Right lobe of liver (tissue), 4 donors: ENCODE results near the gene SLC35A4.

ENCODE experiments used
- POLR2A ChIP-seq: fragments of 450-650 bp; IDR thresholded peaks from one replicate; pipeline ENCODE4 v1.6.1; 2017; ENCODE audit warnings: antibody characterized with exemption, mild to moderate bottlenecking
- TF ChIP-seq, protein P1 (sequence below), 4 donors: fragments of 200-600 bp in 3 of 4; fragments of 450-650 bp in 1 of 4; IDR thresholded peaks; one replicate each; pipeline versions ENCODE4 v1.5.1 to v1.8.0; 2016 to 2022; ENCODE audit warnings: antibody characterized with exemption in 4 of 4, mild to moderate bottlenecking in 2 of 4
- donor health status: DM: no; HTN: no; CAD: no.
- donor health status: DM: no; HTN: no; CAD: no.
- donor health status: DM: no; HTN: yes; CAD: no.

DNA sequence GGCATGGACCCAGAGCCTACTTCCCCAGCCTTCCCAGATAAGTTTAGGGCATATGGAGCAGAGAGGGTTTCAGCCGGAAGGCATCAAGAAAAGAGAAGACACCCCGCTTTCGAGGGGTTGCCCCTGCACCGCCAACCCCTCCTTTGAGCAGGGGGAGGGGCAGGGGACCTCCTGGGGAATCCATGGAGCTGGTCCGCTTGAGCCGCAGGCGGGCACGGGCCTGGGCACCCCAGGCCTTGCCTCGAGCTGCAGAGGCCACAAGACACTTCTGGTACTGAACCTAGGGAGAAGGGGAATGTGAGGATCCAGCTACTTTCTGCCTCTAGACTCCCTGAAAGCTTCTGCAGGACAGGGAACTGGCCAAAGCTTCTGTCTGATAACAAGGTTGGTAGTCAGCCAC is 6.1 kb upstream of the SLC35A4 start:
- TF ChIP-seq, protein P1, sequence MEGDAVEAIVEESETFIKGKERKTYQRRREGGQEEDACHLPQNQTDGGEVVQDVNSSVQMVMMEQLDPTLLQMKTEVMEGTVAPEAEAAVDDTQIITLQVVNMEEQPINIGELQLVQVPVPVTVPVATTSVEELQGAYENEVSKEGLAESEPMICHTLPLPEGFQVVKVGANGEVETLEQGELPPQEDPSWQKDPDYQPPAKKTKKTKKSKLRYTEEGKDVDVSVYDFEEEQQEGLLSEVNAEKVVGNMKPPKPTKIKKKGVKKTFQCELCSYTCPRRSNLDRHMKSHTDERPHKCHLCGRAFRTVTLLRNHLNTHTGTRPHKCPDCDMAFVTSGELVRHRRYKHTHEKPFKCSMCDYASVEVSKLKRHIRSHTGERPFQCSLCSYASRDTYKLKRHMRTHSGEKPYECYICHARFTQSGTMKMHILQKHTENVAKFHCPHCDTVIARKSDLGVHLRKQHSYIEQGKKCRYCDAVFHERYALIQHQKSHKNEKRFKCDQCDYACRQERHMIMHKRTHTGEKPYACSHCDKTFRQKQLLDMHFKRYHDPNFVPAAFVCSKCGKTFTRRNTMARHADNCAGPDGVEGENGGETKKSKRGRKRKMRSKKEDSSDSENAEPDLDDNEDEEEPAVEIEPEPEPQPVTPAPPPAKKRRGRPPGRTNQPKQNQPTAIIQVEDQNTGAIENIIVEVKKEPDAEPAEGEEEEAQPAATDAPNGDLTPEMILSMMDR (IDR thresholded peaks at IDR 0.05) = no peak
- no peak for TF ChIP-seq POLR2A
